DMS153 treated with DMSO at 0.1 percent for 48 hours (cell line): ENCODE measurements around the gene BARHL1.

Experiments used
- DNase-seq: peaks from one replicate; lab custom pipeline; 2025; ENCODE audit not compliant: unreplicated experiment; lab: John Stamatoyannopoulos, UW

Gene BARHL1

DNA sequence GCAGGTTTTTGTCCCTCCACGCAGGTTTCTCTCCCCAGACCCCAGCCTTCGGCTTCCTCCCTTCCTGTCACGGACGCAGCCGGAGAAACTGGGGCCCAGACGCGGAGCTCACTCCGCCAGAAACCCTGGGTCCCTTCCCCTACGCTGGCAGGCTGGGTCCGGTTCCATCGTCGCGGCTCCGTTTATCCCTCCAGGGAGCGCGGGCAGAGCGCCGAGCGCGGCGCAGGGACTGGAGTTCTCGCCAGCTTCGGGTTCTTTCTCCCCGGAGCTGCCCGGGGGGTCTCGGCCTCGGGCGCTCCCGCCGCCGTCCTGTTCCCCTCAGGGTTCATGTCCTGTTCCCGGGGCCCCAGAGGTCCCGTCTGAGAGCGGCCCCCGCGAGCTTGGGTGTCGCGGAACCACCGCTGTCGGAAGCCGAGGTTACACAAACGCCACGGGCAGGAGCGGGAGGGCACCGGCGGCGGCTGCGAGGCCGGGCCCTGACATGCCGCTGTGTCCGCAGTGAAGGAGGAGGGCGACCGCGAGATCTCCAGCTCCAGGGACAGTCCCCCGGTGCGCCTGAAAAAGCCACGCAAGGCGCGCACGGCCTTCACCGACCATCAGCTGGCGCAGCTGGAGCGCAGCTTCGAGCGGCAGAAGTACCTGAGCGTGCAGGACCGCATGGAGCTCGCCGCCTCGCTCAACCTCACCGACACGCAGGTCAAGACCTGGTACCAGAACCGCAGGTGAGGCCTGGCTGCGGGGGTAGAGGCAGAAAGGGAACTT is 4.6 kb downstream of the BARHL1 start:
- DNase-seq = no peak

DNA sequence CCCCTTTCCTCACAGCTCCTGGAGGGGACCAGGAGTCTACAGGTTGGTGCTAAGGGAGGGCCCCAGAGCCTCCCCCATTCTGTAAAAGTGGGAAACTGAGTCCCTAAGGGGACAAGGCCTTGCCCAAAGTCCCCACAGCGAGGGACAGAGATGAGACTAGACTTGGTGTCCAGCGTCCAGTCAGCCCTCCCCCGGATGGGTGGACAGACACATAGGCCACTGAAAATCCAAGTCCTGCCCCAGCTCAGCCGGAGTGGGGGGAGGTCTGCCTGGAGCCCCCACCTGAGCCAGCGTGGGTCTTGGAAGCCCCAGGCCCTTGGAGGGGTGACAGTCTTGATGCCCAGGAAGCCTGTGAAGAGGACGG is 5.2 kb downstream of the BARHL1 start:
- DNase-seq = no peak

DNA sequence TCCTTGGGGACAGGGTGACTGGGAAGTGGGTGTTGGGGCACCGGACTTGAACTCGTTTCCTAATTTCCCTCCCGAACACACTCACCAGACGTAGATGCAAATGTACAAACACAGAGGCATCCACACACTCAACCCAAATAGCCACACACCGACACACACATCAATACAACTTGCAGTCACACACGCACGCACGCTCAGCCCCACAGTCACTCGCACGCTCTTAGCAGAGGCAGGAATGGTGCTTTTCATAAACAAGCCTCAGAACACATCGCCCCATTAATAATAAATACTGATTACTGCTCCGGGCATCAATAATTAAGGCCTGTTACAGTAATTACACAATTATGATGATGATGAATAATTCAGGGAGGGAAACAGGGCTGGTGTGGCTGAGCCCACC is 5.7 kb downstream of the BARHL1 start:
- DNase-seq = no peak

DNA sequence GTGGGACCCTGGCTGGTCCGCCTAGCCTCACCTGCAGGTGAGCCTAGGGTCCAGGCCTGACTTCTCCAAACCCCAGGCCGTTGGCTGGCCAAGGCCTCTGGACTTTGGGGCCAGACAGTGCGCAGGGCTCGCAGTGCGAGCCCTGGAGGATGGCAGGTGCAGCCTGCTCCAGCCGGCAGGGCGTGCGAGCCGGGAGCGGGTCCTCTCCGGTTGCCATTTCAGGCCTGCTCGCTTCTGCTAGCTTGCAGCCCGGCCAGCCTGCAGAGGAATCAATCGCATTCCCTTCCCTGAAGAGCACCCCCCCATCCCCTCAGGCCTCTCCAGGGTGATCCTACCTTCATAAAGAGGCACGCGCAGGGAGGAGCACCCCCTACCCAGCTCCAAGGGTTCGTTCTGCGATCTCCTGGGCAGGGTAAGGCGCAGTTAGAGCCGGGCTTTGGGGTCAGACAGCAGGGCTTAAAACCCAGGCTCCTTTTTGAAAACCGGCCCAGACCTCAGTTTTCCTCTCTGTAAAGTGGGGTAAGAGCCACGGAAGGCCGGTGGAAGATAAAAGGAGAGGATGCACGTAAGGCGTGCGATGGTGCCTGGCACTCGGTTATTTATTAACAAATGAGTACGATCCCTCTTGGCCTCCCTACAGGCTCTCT is 6.2 kb downstream of the BARHL1 start:
- no peak for DNase-seq

DNA sequence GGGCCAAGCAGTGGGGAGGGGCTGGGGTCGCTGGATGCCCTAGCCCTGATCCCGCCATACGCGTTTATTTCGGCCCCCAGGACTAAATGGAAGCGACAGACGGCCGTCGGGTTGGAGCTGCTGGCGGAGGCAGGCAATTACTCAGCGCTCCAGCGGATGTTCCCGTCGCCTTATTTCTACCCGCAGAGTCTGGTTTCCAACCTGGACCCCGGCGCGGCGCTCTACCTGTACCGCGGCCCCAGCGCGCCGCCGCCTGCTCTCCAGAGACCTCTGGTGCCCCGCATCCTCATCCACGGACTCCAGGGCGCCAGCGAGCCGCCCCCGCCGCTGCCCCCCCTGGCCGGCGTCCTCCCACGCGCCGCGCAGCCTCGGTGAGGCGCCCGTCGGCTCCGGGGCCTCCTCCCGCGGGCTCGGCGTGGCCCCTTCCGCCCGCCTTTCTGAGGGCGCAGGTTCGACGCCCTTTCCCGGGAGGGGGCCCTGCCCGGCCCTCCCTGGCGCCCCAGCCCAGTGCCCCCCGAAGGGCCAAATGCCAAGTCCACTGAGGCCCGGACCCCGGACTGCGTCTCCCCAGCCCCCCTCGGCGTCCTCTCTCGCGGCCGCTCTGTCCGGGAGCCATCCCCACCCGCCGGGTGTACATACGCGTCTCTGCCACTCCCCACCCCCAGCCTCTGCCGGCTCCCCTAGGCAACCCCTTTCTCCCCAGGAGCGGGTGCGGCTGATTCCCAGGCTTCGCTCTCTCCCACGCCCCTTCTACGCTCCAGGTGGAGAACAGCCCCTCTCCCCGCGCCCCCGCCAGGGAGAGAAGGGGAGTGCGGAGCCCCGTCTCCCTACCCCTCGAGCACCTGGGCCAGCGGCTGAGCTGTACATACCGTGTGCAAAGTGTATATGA is 7.0 kb downstream of the BARHL1 start:
- DNase-seq = no peak

GRCh38 chr9:132590037-132590317 is 7.6 kb downstream of the BARHL1 start:
- DNase-seq = no peak

DNA sequence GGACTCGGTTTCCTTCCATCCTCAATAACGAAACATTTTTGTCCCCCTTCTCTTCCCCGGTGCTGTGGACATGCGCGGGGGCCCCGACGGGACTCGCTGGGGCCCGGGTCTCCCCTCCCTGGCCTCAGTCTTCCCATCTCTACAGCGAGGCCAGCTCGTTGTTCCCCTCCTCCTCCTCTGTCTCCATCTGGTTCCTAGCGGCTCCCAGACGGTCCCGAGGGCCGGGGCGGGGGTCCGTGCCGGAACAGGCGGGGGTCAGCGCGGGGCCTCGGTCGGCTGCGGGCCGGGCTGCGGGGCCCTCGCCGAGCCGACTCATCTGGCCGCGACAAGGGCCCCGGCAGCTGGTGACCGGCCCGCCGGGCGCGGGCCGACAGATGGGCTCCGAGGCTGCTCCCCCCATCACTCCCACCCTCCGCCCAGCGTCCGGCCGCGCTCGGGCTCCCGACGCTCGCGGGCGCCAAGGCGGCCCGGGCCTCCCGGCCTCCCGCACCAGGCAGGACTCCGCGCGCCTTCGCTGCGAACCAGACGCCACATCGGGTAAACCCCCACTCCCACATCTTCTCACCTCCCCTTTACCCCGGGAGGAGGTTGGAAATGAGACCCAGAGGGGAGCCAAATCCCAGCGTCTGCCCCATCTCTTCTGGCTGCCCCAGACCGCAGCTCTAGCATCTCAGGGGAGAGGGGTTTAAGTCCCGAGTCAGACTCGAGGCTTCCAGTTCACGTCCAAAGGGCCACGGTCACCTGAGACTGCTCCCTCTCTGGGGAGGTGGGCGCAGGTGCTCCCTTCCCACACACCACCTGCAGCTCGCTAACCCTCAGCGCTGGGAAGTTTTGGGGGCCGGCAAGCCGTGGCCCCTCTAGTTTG is 8.1 kb downstream of the BARHL1 start:
- no peak for DNase-seq

DNA sequence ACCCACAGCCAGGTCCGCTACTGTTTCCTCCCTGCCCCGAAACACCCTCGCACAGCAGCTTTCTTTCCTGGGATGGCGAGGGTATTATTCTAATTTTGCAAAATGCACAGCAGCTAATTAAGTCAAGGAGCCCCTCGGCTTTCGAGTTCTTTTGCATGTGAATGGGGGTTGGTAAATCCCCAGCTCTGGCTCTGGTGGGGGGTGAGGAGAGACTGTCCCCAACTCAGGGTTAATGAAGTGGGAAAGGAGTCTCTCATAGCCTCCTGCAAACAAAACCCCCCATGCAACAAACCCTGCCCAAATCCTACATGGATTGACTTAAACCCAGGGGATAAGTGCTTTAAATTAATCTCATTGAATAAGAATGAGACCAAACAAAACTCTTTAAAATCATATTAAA is 8.8 kb downstream of the BARHL1 start:
- DNase-seq = no peak

DNA sequence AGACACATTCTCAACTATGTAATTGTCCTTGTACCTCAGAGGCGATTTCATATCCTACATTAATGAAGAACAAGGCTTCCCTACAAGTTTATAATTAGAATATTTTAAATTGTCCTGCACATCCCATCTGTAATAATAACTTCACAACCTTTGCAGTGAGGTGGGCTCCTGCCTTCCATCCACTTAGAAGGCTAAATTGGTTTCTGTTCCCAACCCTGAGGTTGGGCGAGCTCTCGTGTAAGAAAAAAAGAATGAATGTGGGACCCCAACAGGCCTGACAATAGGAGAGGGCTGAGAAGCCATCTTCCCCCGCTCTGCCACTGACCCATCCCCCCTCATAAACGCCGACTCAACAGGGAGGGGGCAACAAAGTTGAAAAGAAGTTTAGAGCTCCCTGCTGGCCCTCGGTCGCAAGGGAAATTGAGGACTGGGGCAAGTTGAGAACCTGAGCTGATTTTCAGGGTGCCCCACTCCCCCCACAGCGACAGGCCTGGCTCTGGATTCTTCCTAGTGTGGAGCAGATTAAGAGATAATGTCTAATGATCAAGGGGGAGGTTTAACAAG is 9.4 kb downstream of the BARHL1 start:
- DNase-seq = no peak

- no peak for DNase-seq
These were observed 10.0 kb downstream of the BARHL1 start for GRCh38 chr9:132592451-132592850.

GRCh38 chr9:132594412-132594811 is 12.0 kb downstream of the BARHL1 start:
- DNase-seq = no peak

- no peak for DNase-seq
These were observed 12.9 kb downstream of the BARHL1 start for GRCh38 chr9:132595319-132595718.

DNA sequence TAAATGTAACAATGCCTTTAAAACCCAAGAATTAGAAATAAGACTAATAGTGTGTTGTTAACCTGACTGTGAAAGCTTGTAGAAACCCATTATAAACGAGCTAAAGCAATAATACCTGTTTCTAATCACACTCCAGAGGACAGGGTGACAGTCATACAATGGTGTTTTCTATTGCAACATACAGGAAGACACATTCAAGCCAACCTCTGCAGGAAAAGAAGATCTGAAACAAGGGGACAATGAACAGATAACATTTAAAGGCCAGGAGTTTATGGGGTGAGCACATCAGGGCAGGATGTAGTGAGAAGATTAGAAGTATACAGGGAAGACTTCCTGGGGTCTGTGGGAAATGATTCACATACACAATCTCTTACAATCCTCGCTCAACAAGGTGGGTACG is 13.8 kb downstream of the BARHL1 start:
- no peak for DNase-seq

DNA sequence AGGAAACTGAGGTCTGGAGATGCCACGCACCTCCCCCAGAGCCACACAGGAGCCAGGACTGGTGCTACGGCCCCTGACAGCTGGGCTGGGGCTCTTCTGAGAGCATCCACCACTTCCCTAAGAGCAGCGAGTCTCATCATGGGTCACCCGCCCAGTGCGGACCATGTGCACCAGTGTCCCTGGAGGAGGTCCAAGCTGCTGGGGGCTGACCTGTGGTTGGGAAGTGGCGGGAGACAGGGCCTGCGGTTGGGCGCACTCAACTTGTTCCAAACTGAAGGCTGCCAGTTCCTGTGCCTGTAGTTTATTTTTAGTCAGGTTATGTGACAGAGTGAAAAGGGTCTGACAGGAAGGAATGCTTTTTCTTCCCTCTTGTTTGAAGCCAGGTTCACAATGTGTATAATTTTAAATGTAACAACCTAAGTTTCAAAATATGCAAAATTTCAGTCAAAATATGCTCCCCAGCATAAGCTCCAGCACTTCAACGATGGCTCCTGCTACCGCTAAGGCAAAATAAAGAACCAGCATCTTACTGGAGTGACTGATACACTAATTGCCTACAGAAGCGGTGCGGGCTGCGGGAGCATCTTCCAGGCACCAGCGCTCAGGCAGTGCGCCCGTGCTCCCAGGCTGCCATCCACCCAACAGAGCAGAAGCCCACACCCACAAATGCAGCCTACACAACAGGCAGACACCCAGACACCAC is 14.8 kb downstream of the BARHL1 start:
- DNase-seq = no peak

DNA sequence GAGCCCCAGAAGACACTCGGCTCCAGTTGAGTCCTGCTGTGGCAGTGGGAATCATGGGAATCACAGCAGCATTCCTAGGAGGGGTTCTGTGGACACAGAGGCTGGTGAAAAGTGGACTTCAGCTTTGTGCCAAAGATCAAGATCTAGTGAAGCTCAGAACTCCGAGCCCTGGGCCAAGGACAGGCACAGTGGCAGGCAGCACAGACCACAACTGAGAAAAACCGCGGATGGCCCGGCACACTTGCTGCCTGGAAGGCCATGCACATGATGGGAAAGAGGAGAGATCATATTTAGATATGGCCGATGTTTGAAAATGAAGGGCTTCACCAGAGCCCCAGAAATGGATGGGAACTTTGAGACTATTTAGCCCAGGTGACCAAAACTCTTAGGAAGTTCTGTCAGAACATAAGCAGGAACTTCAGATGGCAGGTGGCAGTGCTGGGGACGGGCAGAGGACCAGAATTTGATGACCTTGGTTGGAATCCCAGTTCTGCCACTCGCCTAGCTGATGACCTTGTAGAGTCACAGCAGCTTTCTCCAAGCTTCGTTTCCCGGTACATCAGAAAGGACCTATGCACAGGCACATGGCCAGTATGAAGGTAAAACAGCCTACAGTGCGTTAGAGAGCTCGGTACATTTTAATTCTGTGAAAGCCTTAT is 18.0 kb downstream of the BARHL1 start:
- DNase-seq = no peak

- no peak for DNase-seq
These were observed 19.8 kb downstream of the BARHL1 start for GRCh38 chr9:132602207-132602606.

DNA sequence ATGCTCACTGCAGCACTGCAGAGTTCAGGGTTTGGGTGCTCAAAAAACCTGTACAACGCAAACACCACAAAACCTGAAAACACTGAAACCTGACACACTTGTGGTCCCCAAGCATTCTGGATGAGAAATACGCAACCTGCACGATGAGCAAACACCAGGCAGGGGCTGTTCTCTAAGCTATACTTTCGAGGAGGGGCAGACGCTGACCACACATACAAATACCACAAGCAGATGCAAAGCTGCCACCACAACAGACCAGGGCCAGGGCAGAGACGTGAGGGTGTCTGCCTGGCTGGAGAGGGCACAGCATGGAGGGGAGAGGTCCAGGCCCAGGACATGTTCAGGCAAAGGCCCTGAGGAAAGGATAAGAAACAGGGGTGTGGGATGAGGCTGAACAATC is 23.0 kb downstream of the BARHL1 start:
- no peak for DNase-seq

DNA sequence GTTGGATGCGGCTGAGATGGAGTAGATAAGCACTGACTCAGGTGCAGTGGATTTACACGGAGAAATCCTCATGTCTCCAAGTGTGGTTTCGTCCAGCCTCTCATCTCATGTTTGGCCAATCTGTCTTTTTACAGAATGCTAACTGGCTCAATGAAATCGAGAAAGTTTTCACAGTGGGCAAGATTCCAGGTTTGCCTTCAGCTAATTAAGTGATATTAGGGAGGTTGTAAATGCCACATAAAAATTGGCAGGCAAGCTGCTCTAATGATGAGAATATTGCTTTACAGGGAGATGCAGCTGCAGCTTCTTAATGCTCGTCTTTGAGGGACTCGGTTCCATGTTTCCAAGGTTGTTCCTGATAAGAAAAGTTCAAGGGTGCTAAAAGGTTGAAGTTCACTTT is 23.7 kb downstream of the BARHL1 start:
- no peak for DNase-seq

DNA sequence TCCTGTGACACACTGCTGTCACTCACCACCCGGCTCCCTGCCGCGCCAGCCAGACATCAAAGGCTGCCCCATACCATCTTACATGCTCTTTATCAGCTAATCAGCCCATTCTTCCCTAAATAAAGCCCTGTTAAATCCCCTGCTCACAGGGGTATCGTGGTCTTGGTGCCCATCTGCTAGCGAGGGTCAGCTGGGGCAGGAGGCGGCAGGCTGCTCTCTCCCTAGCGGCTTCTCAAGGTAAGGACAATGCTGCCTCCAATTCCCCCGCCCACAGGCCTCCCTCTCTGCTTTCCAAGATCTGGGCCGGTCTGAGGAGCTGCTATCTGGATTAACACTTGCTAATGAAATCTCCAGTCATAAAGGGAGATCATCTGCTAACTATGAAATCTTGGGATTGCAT is 26.8 kb downstream of the BARHL1 start:
- DNase-seq = no peak

GRCh38 chr9:132609829-132610228 is 27.4 kb downstream of the BARHL1 start:
- no peak for DNase-seq
